GM23338 (cell line): ENCODE results near the gene MAPKAPK3. TPM values are rescaled to one million over a fixed set of nuclear protein-coding genes. Genes with fewer than 3 reads are reported as not detected.

Experiments
- ATAC-seq: fragments of 200-7000 bp; cut with Tn5 transposase; 3 replicates; pipeline ENCODE4 v1.9.1; 2020
- DNase-seq: peaks from one replicate; pipeline ENCODE4 v3.0.0-alpha.2; 2015; ENCODE audit warnings: low spot score
- H2AFZ ChIP-seq: fragments of 200-600 bp; sonication (generic); 2 replicates; pipeline ENCODE4 v1.8.0; 2016; ENCODE audit warnings: antibody characterized with exemption, mild to moderate bottlenecking, moderate library complexity
- H3F3A ChIP-seq: fragments of 200-600 bp; sonication (generic); replicated peaks from 2 replicates; pipeline ENCODE4 v1.8.0; 2017; ENCODE audit warnings: antibody characterized with exemption, mixed run types, low read depth
- H3K27ac ChIP-seq: fragments of 200-600 bp; sonication (generic); 2 replicates; pipeline ENCODE4 v1.6.1; 2016; ENCODE audit warnings: low read depth
- H3K27me3 ChIP-seq: fragments of 200-600 bp; sonication (generic); 2 replicates; pipeline ENCODE4 v1.8.0; 2016; ENCODE audit warnings: mild to moderate bottlenecking, mixed run types, moderate library complexity; ENCODE audit not compliant: insufficient read depth
- H3K36me3 ChIP-seq: fragments of 200-600 bp; sonication (generic); 2 replicates; pipeline ENCODE4 v1.8.0; 2016; ENCODE audit warnings: mild to moderate bottlenecking; ENCODE audit not compliant: insufficient read depth
- H3K4me1 ChIP-seq: fragments of 200-600 bp; sonication (generic); 2 replicates; pipeline ENCODE4 v1.8.0; 2016; ENCODE audit warnings: mild to moderate bottlenecking, moderate library complexity; ENCODE audit not compliant: insufficient read depth
- H3K4me2 ChIP-seq: fragments of 200-600 bp; sonication (generic); 2 replicates; pipeline ENCODE4 v1.7.1; 2017; ENCODE audit warnings: mixed run types
- H3K4me3 ChIP-seq: fragments of 200-600 bp; sonication (generic); 2 replicates; pipeline ENCODE4 v1.6.1; 2016; ENCODE audit warnings: mixed run types
- H3K79me2 ChIP-seq: fragments of 200-600 bp; sonication (generic); replicated peaks from 2 replicates; pipeline ENCODE4 v1.8.0; 2017; ENCODE audit warnings: mild to moderate bottlenecking; ENCODE audit not compliant: insufficient read depth
- H3K9me2 ChIP-seq: fragments of 200-600 bp; sonication (generic); 2 replicates; pipeline ENCODE4 v1.8.0; 2017; ENCODE audit not compliant: insufficient read depth
- H4K20me1 ChIP-seq: fragments of 200-600 bp; sonication (generic); replicated peaks from 2 replicates; pipeline ENCODE4 v1.8.0; 2017; ENCODE audit warnings: mild to moderate bottlenecking; ENCODE audit not compliant: insufficient read depth
- H3K27ac Mint-ChIP-seq: 2 replicates; pipeline ENCODE4 v1.8.0; 2020; ENCODE audit warnings: inconsistent platforms, mild to moderate bottlenecking, moderate library complexity, mixed read lengths
- H3K27me3 Mint-ChIP-seq: 3 replicates; pipeline ENCODE4 v1.8.0; 2022; ENCODE audit warnings: low read depth, mild to moderate bottlenecking, moderate library complexity, mixed read lengths, inconsistent platforms; ENCODE audit not compliant: insufficient read depth, poor library complexity
- H3K36me3 Mint-ChIP-seq: 3 replicates; pipeline ENCODE4 v1.8.0; 2021; ENCODE audit warnings: low read depth, mild to moderate bottlenecking, inconsistent platforms, moderate library complexity, mixed read lengths
- H3K4me1 Mint-ChIP-seq: 3 replicates; pipeline ENCODE4 v1.8.0; 2020; ENCODE audit warnings: mild to moderate bottlenecking, inconsistent platforms, mixed read lengths
- H3K4me3 Mint-ChIP-seq: 3 replicates; pipeline ENCODE4 v1.8.0; 2021; ENCODE audit warnings: moderate library complexity, mild to moderate bottlenecking, inconsistent platforms, mixed read lengths
- H3K9me3 Mint-ChIP-seq: 3 replicates; pipeline ENCODE4 v1.8.0; 2020; ENCODE audit warnings: moderate library complexity, mild to moderate bottlenecking, inconsistent platforms, mixed read lengths
- CTCF ChIP-seq, 2 experiments: fragments of 200-600 bp in 1 of 2; sonication (generic) in 1 of 2; conservative IDR thresholded peaks; 2 replicates each; pipeline versions ENCODE4 v1.5.1 to v1.6.1; 2016 to 2017; ENCODE audit warnings: antibody characterized with exemption in 2 of 2, low read depth in 2 of 2, mild to moderate bottlenecking in 2 of 2, moderate library complexity in 1 of 2
- POLR2AphosphoS5 ChIP-seq: IDR thresholded peaks from 2 replicates; pipeline ENCODE4 v1.6.1; 2016; ENCODE audit warnings: antibody characterized with exemption, low read depth
- ZNF462 ChIP-seq: fragments of 250-450 bp; sonication (Bioruptor Pico); IDR thresholded peaks from 2 replicates; pipeline ENCODE4 v1.5.0; 2020; ENCODE audit warnings: mild to moderate bottlenecking, moderate library complexity
- polyA plus RNA-seq: library from polyadenylated mRNA; unstranded; fragments of >200 nt; fragmentation: Nextera tagmentation; extraction: Ambion mirVana; gene quantifications from 2 replicates; pipeline ENCODE4 v1.2.1, GENCODE V29; 2016
- total RNA-seq: library from RNA; depleted of rRNA; stranded (reverse); fragments of >200 nt; shearing (Covaris generic); gene quantifications from 2 replicates; pipeline ENCODE4 v1.2.3, GENCODE V29; 2014
- TF ChIP-seq, protein P1 (sequence below): IDR thresholded peaks from one replicate; pipeline ENCODE4 v1.6.1; 2018; ENCODE audit warnings: antibody characterized with exemption; ENCODE audit not compliant: unreplicated experiment

The MAPKAPK3 gene
- total and polyA plus RNA-seq, 2 experiments from 2014 or later, result 16.5 to 51.1 TPM

- no peak for TF ChIP-seq ZNF462 (CRISPR knock-in tag)
- no peak for TF ChIP-seq CTCF (conservative IDR thresholded peaks at IDR 0.05; ENCODE audit: low read depth in 2 of 2)
These were observed 55.7 kb downstream of the MAPKAPK3 start (continued) for GRCh38 chr3:50672656-50673055.

DNA sequence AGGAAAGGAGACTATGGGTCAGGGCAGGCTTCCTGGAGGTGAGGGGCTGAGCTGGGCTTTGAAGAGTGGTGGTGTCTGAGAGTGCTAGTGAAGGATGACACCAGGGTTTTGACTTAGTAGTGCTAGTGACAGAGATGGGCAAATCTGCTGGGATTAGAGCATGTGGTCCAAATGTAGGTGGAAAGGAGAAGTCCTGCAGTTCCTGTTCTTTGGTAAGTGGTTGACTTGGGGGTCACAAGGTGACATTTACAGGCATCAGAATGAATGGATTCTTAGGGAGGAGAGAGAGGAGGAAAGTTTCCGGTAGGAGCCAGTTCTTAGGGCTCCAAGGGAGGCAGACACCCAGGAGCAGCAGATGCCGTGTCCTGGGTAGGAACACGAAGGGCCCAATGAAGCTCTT is 57.0 kb downstream of the MAPKAPK3 start:
- Mint-ChIP-seq H3K27me3 (peaks cover 26% of the 10 kb centered on the region), H3K4me3 (peak overlapping the region; percentile 65)
- peak; percentile 27 for ATAC-seq

More for the DNA sequence above, 57.0 kb downstream of the MAPKAPK3 start:
- peaks cover 21% of the 10 kb centered on the region for H3K4me1 ChIP-seq
- peak; percentile 17 for DNase-seq
- H3K4me3 ChIP-seq, result peak overlapping the region; percentile 64
- TF ChIP-seq, protein P1, sequence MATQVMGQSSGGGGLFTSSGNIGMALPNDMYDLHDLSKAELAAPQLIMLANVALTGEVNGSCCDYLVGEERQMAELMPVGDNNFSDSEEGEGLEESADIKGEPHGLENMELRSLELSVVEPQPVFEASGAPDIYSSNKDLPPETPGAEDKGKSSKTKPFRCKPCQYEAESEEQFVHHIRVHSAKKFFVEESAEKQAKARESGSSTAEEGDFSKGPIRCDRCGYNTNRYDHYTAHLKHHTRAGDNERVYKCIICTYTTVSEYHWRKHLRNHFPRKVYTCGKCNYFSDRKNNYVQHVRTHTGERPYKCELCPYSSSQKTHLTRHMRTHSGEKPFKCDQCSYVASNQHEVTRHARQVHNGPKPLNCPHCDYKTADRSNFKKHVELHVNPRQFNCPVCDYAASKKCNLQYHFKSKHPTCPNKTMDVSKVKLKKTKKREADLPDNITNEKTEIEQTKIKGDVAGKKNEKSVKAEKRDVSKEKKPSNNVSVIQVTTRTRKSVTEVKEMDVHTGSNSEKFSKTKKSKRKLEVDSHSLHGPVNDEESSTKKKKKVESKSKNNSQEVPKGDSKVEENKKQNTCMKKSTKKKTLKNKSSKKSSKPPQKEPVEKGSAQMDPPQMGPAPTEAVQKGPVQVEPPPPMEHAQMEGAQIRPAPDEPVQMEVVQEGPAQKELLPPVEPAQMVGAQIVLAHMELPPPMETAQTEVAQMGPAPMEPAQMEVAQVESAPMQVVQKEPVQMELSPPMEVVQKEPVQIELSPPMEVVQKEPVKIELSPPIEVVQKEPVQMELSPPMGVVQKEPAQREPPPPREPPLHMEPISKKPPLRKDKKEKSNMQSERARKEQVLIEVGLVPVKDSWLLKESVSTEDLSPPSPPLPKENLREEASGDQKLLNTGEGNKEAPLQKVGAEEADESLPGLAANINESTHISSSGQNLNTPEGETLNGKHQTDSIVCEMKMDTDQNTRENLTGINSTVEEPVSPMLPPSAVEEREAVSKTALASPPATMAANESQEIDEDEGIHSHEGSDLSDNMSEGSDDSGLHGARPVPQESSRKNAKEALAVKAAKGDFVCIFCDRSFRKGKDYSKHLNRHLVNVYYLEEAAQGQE, result no peak
- TF ChIP-seq POLR2AphosphoS5, result no peak
- no peaks in the 10 kb centered on the region for H3K9me2 ChIP-seq
- no peak overlapping the region for H3K27ac ChIP-seq
- peaks cover 29% of the 10 kb centered on the region for H3K79me2 ChIP-seq
- no peaks in the 10 kb centered on the region for H3K36me3 ChIP-seq
- H3K36me3 Mint-ChIP-seq, result peaks cover 4% of the 10 kb centered on the region; the same call in 1 of the 3 replicates
- H3K9me3 Mint-ChIP-seq, result no peaks in the 10 kb centered on the region; the same call in 2 of the 3 replicates
- no peaks in the 10 kb centered on the region; the same call in 1 of the 2 replicates for H3F3A ChIP-seq
- peak overlapping the region; percentile 93 for H2AFZ ChIP-seq
- H3K4me2 ChIP-seq, result peak overlapping the region; percentile 87
- no peaks in the 10 kb centered on the region; the same call in 1 of the 2 replicates for H4K20me1 ChIP-seq
- H3K27me3 ChIP-seq, result peaks cover 25% of the 10 kb centered on the region
- H3K27ac Mint-ChIP-seq, result no peak overlapping the region
- peaks cover 16% of the 10 kb centered on the region for H3K4me1 Mint-ChIP-seq
